HCT116 (cell line): ENCODE measurements around the gene ST8SIA2. TPM values are rescaled to one million over a fixed set of nuclear protein-coding genes. Genes with fewer than 3 reads are reported as not detected.

Source experiments
- ATAC-seq: fragments of 200-7000 bp; cut with Tn5 transposase; 2 replicates; pipeline ENCODE4 v1.9.1; 2020; ENCODE audit warnings: mild to moderate bottlenecking, moderate library complexity
- BruUV-seq: library from RNA; stranded (reverse); fragments of 400-500 nt; replicated peaks from 2 replicates; lab custom pipeline; 2021; lab: Mats Ljungman, UMichigan
- CTCF ChIA-PET: fragments of 300-600 bp; sonication (Branson Sonifier 250); formaldehyde crosslinking; loops from one replicate; lab custom pipeline; 2021; ENCODE audit warnings: antibody characterized with exemption; lab: Charles Lee
- POLR2A ChIA-PET: fragments of 300-600, 350-600 bp; sonication (Branson Sonifier 250); formaldehyde crosslinking; loops from one replicate; lab custom pipeline; 2021; ENCODE audit warnings: antibody characterized with exemption; lab: Charles Lee
- RAD21 ChIA-PET, 2 experiments: fragments of 300-600 bp; sonication (Branson Sonifier 250); formaldehyde crosslinking; loops; one replicate each; lab custom pipeline; 2023; ENCODE audit warnings: low total read pairs in 2 of 2; ENCODE audit not compliant: uncharacterized antibody in 2 of 2, unreplicated experiment in 2 of 2, low non-redundant PET in 1 of 2; lab: Charles Lee
- DNase-seq: peaks from one replicate; pipeline ENCODE4 v3.0.0-alpha.2; 2010; ENCODE audit warnings: low read depth, low spot score
- H2AFZ ChIP-seq: fragments of 200-600 bp; shearing (Covaris generic), sonication (generic); 2 replicates; pipeline ENCODE4 v1.6.1; 2017; ENCODE audit warnings: low read depth, mixed run types, mixed read lengths, antibody characterized with exemption, low read length; ENCODE audit not compliant: poor library complexity, severe bottlenecking
- H3K27ac ChIP-seq: 2 replicates; pipeline ENCODE4 v1.5.1; 2012; ENCODE audit warnings: low read depth, low read length
- H3K27me3 ChIP-seq: fragments of 200-600 bp; sonication (generic); 2 replicates; pipeline ENCODE4 v1.6.1; 2016; ENCODE audit warnings: mixed run types, low read length, mixed read lengths; ENCODE audit not compliant: insufficient read depth
- H3K36me3 ChIP-seq, 2 experiments: fragments of 200-500 bp in 1 of 2; fragments of 200-600 bp in 1 of 2; sonication (Bioruptor generic) in 1 of 2; sonication (generic) in 1 of 2; 2 replicates each; pipeline versions ENCODE4 v1.5.1 to v1.6.1; 2014 to 2016; ENCODE audit warnings: low read length in 2 of 2, inconsistent platforms in 1 of 2, mixed read lengths in 1 of 2, mixed run types in 1 of 2; ENCODE audit not compliant: insufficient read depth in 2 of 2, control insufficient read depth in 1 of 2
- H3K4me1 ChIP-seq, 2 experiments: fragments of 200-600 bp in 1 of 2; sonication (generic) in 1 of 2; 2 replicates each; pipeline versions ENCODE4 v1.5.1 to v1.6.1; 2012 to 2017; ENCODE audit warnings: low read length in 2 of 2, inconsistent platforms in 1 of 2, mild to moderate bottlenecking in 1 of 2, mixed read lengths in 1 of 2, mixed run types in 1 of 2, moderate library complexity in 1 of 2; ENCODE audit not compliant: insufficient read depth in 2 of 2, control insufficient read depth in 1 of 2
- H3K4me2 ChIP-seq: fragments of 200-600 bp; sonication (generic); 2 replicates; pipeline ENCODE4 v1.6.1; 2017; ENCODE audit warnings: mixed run types, low read length, mixed read lengths
- H3K4me3 ChIP-seq, 2 experiments: fragments of 200-600 bp in 1 of 2; sonication (generic) in 1 of 2; replicated peaks in 1 of 2; 2 replicates each; pipeline ENCODE4 v1.5.1; 2011 to 2016; ENCODE audit warnings: low read length in 2 of 2, control low read depth in 1 of 2, low read depth in 1 of 2, mild to moderate bottlenecking in 1 of 2, mixed read lengths in 1 of 2, mixed run types in 1 of 2
- H3K79me2 ChIP-seq: fragments of 200-600 bp; sonication (generic); 2 replicates; pipeline ENCODE4 v1.6.1; 2017; ENCODE audit warnings: mild to moderate bottlenecking, mixed run types, low read length, moderate library complexity, mixed read lengths; ENCODE audit not compliant: insufficient read depth
- H3K9ac ChIP-seq: fragments of 200-600 bp; sonication (generic); 2 replicates; pipeline ENCODE4 v1.6.1; 2016; ENCODE audit warnings: low read length, mixed read lengths
- H3K9me2 ChIP-seq: fragments of 200-600 bp; sonication (generic), shearing (Covaris generic); 2 replicates; pipeline ENCODE4 v1.6.1; 2017; ENCODE audit warnings: mixed run types, mild to moderate bottlenecking, moderate library complexity; ENCODE audit not compliant: insufficient read depth
- H3K9me3 ChIP-seq, 2 experiments: fragments of 200-500 bp in 1 of 2; fragments of 200-600 bp in 1 of 2; sonication (Bioruptor generic) in 1 of 2; sonication (generic) in 1 of 2; 2 replicates each; pipeline ENCODE4 v1.6.1; 2014 to 2017; ENCODE audit warnings: low read length in 2 of 2, mixed read lengths in 2 of 2, inconsistent platforms in 1 of 2, low read depth in 1 of 2, mild to moderate bottlenecking in 1 of 2, mixed run types in 1 of 2, moderate library complexity in 1 of 2; ENCODE audit not compliant: control insufficient read depth in 1 of 2, insufficient read depth in 1 of 2
- H4K20me1 ChIP-seq: fragments of 200-600 bp; sonication (generic), shearing (Covaris generic); 2 replicates; pipeline ENCODE4 v1.6.1; 2017; ENCODE audit warnings: mixed run types, mild to moderate bottlenecking, moderate library complexity; ENCODE audit not compliant: insufficient read depth
- CBX3 ChIP-seq: IDR thresholded peaks from 2 replicates; pipeline ENCODE4 v1.6.1; 2012; ENCODE audit warnings: low read depth
- CEBPB ChIP-seq: IDR thresholded peaks from 2 replicates; pipeline ENCODE4 v1.6.1; 2012; ENCODE audit warnings: low read depth
- CTCF ChIP-seq, 3 experiments: fragments of 200-600 bp in 1 of 3; sonication (generic) in 1 of 3; IDR thresholded peaks in 2 of 3; conservative IDR thresholded peaks in 1 of 3; 2 replicates each; pipeline ENCODE4 v1.5.1; 2012 to 2017; ENCODE audit warnings: low read depth in 2 of 3, low read length in 2 of 3, antibody characterized with exemption in 1 of 3, borderline replicate concordance in 1 of 3, control low read depth in 1 of 3, mild to moderate bottlenecking in 1 of 3, mixed read lengths in 1 of 3, mixed run types in 1 of 3, moderate library complexity in 1 of 3; ENCODE audit not compliant: insufficient read depth in 1 of 3
- FOSL1 ChIP-seq: IDR thresholded peaks from 2 replicates; pipeline ENCODE4 v1.6.1; 2012; ENCODE audit warnings: low read depth
- POLR2A ChIP-seq: IDR thresholded peaks from 2 replicates; pipeline ENCODE4 v1.7.0; 2011; ENCODE audit warnings: borderline replicate concordance; ENCODE audit not compliant: insufficient read depth, insufficient read length; ENCODE audit errors: extremely low read depth
- RAD21 ChIP-seq: IDR thresholded peaks from 2 replicates; pipeline ENCODE4 v1.6.1; 2012; ENCODE audit warnings: low read depth, mild to moderate bottlenecking
- REST ChIP-seq: IDR thresholded peaks from 2 replicates; pipeline ENCODE4 v1.6.1; 2012; ENCODE audit warnings: low read depth
- SRF ChIP-seq: IDR thresholded peaks from 2 replicates; pipeline ENCODE4 v1.6.1; 2012; ENCODE audit warnings: low read depth
- TCF7L2 ChIP-seq: IDR thresholded peaks from 2 replicates; pipeline ENCODE4 v1.7.0; 2011; ENCODE audit warnings: borderline replicate concordance, inconsistent platforms; ENCODE audit not compliant: insufficient read depth, insufficient read length; ENCODE audit errors: extremely low read depth
- intact Hi-C: fragments of 100-400 bp; cut with micrococcal nuclease; formaldehyde crosslinking; loops from 2 replicates; pipeline ENCODE4 v1.10.0; 2022
- total RNA-seq: library from RNA; stranded (reverse); gene quantifications from one replicate; pipeline ENCODE4 v1.2.1, GENCODE V29; 2021; ENCODE audit not compliant: unreplicated experiment

The ST8SIA2 gene
- total RNA-seq, 1 experiment from 2014 or later: not detected

GRCh38 chr15:92391640-92392039 is 2.0 kb upstream of the ST8SIA2 start:
- no peaks in the 10 kb centered on the region for H3K36me3 ChIP-seq
- no peak overlapping the region for H3K27ac ChIP-seq
- no TSS peak for BruUV-seq
- H3K9me3 ChIP-seq: no peaks in the 10 kb centered on the region
- ChIA-PET POLR2A (no interaction called here), RAD21 (no interaction called here), CTCF (interaction anchor here (0.6 to 1.4 kb wide), 7 partner anchors 9 to 323 kb away, joined by 3 to 12 read pairs (median 3); no protein-coding TSS in a partner anchor)
- H3K4me3 ChIP-seq: no peak overlapping the region
- H2AFZ ChIP-seq: no peak overlapping the region
- DNase-seq (peak; percentile 36), ATAC-seq (peak; percentile 95)
- no peak overlapping the region for H3K9ac ChIP-seq
- H4K20me1 ChIP-seq: no peaks in the 10 kb centered on the region
- H3K27me3 ChIP-seq: peaks cover 47% of the 10 kb centered on the region; the same call in 1 of the 2 replicates
- no peak overlapping the region for H3K4me2 ChIP-seq
- no peaks in the 10 kb centered on the region for H3K9me2 ChIP-seq
- H3K79me2 ChIP-seq: no peaks in the 10 kb centered on the region
- H3K4me1 ChIP-seq: no peaks in the 10 kb centered on the region
- TF ChIP-seq CBX3: peak; percentile 64
- peak; percentile 62 for TF ChIP-seq RAD21
- no peak for TF ChIP-seq REST
- TF ChIP-seq CTCF (IDR thresholded peaks at IDR 0.05 in 2 of 3, conservative IDR thresholded peaks at IDR 0.05 in 1 of 3; ENCODE audit: borderline replicate concordance in 1 of 3, insufficient read depth in 1 of 3, low read depth in 2 of 3, low read length in 2 of 3): peak; percentile 68 to 80 (median 71)
- TF ChIP-seq CEBPB: no peak
- TF ChIP-seq TCF7L2: no peak
- TF ChIP-seq SRF: no peak
- no peak for TF ChIP-seq FOSL1
- no peak for TF ChIP-seq POLR2A
- intact Hi-C loops: loop anchor here (1.0 kb wide), 1 partner anchor 324 kb away; no protein-coding TSS in a partner anchor
